ENCODE measurements around the gene NHP2.

The NHP2 gene

GRCh38 chr5:178153530-178154340 lies at the start of gene NHP2:
TSS of gene NHP2 (minus strand) at chr5:178153885. CDS start at chr5:178153817, 68 bp downstream.
- no peak for TF ChIP-seq CTCF (IDR thresholded peaks at IDR 0.05)

GRCh38 chr5:178202541-178202940 lies 48.9 kb upstream of the NHP2 start:
- no peak for TF ChIP-seq CTCF (IDR thresholded peaks at IDR 0.05)

DNA sequence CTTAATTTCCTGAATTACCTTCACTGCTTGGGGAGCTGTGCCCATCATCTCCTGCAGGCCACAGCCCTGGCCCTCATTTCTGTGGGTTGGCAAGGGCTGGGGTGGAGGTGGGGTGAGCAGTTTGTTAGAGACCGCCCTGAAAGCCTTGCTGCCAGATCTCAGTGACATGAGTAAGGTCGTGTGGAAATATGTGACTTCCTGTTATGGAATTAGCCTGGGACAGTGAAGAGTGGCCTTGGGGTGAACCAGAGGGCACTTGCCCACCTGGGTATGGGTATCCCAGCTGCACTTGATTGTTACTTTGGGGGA lies 48.2 kb upstream of the NHP2 start:
- no peak for TF ChIP-seq CTCF (IDR thresholded peaks at IDR 0.05)

GRCh38 chr5:178201221-178201926 lies 47.7 kb upstream of the NHP2 start:
- no peak for TF ChIP-seq CTCF (IDR thresholded peaks at IDR 0.05)

DNA sequence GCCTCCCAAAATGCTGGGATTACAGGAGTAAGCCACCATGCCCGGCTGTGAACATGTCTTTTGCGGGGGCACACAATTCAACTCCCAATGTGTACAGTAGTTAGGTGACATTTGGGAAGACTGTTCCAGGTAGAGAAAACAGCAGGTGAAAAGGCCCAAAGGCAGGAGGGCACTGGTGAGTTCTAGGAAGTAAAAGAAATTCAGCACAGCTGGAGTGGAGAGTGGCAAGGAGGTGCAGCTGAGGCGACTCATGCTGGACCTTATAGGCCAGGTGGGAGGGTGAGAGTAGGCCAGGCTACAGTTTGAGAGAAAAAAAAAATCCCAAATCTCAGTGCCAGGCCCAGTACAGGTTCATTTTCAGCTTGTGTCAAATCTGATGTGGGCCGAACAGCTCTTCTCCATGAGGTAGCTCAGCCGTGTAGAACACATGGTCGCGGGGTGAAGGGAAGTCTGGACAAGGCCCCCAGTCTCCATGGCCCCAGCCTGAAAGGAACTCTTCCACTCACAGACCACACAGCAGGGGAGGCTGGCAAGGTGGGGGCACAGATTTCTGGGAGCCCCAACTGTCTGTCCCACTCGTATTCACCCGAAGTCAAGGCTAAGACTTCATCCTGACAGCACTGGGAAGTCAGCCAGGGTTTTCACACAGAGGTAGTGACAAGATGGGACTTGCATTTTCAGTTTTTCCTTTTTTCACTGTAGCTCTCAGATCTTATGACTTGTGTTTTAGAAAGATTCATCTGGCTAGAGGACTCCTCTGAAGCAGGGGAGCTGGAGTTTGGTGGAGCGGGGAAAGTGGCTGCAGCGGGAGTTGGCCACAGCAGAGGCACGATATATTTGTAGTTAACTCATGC lies 46.1 kb upstream of the NHP2 start:
- no peak for TF ChIP-seq CTCF (IDR thresholded peaks at IDR 0.05)

GRCh38 chr5:178198706-178199105 lies 45.0 kb upstream of the NHP2 start:
- TF ChIP-seq CTCF (IDR thresholded peaks at IDR 0.05): no peak

DNA sequence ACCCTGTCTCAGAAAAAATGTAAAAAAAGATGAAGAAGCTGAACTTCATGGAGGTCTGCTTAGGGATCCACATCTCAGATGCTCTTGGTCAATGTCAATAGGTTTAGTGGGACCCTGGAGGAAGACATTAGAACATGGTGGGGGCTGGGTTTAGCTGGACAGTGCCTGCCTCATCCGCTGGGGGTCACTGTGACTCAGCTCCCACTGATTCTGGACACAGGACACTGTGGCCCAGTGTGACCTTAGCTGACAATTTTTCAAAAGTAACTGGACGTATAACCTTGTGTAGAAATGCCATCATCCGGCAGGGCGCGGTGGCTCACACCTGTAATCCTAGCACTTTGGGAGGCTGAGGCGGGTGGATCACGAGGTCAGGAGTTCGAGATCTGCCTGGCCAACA lies 43.3 kb upstream of the NHP2 start:
- peak; percentile 47 for TF ChIP-seq CTCF (IDR thresholded peaks at IDR 0.05)
